Stimulated activated CD8-positive, alpha-beta memory T cell treated with anti-CD3 and anti-CD28 coated beads, Interleukin-7, amount 100 ng/mL, for 1 hour (primary cell): Measurements from ENCODE around the gene KIF20A.
"Not testable (repeated sequence)": the region's sequence is repeated elsewhere in the genome, so short reads cannot be mapped to it uniquely, and the experiment has no call there.

ENCODE experiments used
- DNase-seq, 2 donors: peaks; one replicate each; pipeline ENCODE4 v3.0.0-alpha.2; 2020; ENCODE audit warnings: low read depth in 2 of 2

Gene KIF20A

DNA sequence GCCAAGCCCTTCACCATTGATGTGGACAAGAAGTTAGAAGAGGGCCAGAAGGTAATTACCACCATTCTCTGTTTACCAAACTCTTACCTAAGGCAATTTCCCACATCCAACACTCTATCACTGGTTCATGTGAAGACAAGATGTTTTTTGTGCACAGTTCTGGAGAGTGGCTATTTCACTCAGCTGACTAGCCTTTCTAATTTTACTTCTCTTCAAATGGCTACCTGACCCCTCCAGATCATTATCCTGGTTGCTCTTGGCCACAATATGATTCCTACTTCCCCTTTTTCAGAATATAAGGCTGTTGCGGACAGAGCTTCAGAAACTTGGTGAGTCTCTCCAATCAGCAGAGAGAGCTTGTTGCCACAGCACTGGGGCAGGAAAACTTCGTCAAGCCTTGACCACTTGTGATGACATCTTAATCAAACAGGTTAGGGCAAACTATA is 7.1 kb downstream of the KIF20A start:
- DNase-seq = no peak

DNA sequence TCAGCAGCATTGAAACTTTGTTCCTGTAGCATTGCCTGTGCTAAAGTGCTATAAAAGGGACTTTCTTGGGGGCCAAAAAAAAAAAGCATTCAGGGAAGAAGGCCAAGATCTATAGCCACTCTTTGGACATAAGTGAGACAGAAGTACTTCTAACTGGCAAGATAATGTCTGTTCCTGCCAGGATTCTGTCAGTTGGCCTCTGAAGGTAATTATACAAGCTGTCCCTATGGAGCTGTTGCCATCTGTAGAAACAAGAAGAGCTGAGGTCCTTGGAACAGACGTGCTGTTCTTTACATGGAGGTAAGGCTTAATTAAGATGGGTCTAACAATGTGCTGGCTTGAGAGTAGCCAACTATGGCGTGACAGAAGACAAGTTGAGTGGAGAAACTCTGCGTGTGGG is 9.7 kb downstream of the KIF20A start:
- DNase-seq = no peak

DNA sequence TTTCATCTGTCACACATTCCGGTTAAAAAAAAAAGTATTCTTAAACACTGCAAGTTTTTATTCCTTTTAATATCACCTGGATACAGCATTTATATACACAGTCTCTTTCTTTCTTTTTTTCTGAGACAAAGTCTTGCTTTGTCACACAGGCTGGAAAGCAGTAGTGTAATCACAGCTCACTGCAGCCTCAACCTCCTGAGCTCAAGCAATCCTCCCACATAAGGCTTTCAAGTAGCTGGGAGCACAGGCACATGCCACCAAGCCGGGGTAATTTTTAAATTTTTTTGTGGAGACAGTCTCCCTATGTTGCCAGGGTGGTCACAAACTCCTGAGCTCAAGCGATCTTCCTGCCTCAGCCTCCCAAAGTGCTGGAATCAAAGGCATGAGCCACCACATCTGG is 13.9 kb downstream of the KIF20A start:
- no peak for DNase-seq

DNA sequence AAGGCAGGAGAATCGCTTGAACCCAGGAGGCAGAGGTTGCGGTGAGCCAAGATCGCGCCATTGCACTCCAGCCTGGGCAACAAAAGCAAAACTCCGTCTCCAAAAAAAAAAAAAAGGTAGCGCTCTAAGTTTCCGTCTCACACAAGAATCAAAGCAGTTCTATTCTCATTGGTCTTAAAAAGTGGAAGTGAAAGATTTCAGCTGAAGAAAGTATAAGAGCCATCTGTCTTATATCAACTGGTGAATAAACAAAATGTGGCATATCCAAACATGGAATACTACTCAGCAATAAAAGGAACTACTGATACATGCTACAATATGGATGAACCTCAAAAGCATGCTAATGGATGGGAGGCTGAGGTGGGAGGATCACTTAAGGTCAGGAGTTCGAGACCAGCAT is 14.9 kb downstream of the KIF20A start:
- not testable (repeated sequence) for DNase-seq

DNA sequence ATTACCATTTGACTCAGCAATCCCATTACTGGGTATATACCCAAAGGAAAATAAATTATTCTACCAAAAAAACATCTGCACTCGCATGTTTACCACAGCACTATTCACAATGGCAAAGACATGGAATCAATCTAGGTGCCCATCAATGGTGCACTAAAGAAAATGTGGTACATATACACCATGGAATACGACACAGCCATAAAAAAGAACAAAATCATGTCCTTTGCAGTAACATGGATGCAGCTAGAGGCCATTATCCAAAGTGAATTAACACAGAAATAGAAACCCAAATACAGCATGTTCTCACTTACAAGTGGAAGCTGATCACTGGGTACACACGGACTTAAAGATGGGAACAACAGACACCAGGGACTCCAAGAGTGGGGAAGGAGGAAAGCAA is 32.1 kb downstream of the KIF20A start:
- no peak for DNase-seq

DNA sequence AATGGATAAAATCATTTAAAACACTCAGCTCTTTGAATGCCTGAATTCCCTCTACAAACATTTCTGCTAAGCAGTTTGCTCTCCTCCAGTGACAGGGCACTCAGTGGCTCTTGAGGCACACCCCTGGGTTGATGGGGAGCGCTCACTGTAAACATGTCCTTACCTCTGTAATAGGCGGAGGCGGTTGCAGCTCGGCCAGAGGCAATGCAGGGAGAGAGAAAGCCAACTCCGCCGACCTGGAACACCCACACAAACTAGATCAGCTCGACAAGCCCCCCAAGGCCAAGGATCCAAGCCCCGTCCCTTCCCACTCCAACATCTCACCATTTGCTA is 33.9 kb downstream of the KIF20A start:
- DNase-seq = peak in 1 of 2 donors; percentile 2

DNA sequence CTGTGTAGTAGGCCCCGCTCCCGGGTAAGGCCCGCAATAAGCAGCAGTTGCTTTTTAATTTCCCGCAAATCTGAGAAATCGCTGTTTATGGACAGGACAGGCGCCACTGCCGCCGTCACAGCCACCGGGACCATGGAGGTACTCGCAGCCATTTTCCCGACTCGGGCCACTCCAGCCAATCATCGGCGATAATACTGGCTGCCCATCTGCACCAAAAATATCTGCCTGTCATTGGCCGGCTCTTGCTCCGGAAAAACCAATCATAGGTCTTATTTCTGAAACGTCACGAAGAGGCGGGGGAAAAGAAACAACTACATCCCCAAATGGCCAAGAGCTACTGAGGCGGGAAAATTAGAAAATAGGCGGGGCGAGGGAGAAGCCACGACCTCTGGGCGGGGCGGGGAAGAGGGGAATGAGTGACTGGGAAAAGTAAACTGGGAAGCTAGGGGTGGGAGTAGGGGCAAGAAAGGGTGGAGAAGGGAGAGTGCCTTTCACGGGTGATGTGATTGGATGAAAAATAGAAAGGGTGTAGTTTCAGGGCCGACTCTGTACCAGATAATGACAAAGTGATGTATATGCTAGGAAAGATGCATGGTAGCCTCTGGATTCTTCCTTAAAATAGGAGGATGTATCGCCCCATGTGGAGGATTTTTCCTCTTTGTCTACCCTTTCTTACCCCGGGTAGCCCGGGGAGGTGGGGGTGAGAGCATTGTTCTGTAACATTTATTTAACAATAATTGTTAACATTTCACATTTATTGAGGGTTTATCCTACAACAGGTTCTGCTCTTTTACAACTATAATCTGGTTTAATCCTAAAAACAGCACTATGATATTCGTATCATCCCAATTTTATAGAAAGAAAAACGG is 34.5 kb downstream of the KIF20A start, which contains the start of gene CDC23:
Gene CDC23 (minus strand): TSS at position 163 of the 869 bp plus-strand sequence. CDS start 11 bp downstream, at position 152.
- DNase-seq = peak; percentile 72 to 73

DNA sequence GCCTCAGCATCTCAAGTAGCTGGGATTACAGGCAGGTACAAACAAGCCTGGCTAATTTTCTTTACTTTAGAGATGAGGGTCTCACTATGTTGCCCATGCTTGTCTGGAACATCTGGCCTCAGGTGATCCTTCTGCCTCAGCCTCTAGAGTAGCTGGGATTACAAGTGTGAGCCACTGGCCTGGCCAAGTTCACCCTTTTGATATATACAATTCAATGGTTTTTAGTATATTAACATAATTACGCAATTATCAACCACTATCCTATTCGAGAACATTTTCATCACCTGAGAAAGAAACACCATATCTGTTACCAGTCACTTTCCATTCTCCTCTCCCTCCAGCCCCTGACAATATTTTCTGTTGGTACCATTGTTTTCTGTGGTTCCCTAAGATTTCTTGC is 37.9 kb downstream of the KIF20A start:
- no peak for DNase-seq

DNA sequence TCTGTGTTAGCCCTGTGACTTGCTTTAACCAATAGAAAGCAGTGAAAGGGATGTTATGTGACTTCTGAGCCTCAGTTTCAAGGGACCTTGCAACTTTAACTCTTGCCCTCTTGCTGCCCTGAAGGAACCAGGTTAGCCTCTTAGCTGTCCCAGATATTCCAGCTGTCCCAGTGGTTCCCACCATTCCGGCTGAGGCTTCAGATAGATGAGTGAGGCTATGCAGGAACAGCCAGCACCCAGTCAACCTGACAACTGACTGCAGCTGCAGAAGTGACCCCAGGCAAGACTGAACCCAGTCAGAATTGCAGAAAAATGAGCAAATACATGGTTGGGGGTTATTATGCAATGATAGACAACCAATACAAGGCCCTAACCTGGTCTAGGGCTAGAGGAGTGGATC is 44.6 kb downstream of the KIF20A start:
- DNase-seq = no peak

DNA sequence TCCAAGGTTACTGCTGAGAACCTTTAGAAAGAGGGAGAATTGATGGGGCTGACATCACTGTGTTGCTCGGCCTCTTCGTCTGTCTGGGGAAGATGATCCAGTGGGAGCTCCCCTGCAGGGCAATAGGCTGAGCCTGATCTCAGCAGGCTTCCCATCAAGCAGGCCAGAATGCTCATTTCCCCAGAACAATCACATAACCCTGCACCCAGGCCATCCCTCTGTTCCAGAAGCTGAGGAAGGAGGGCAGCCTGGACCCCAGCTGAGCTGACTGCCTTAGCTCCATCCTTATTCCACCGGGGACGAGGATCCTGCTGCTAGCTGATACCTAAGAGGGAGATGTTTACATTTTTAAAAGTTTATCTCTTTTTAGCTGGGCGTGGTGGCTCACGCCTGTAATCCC is 45.8 kb downstream of the KIF20A start:
- no peak for DNase-seq

DNA sequence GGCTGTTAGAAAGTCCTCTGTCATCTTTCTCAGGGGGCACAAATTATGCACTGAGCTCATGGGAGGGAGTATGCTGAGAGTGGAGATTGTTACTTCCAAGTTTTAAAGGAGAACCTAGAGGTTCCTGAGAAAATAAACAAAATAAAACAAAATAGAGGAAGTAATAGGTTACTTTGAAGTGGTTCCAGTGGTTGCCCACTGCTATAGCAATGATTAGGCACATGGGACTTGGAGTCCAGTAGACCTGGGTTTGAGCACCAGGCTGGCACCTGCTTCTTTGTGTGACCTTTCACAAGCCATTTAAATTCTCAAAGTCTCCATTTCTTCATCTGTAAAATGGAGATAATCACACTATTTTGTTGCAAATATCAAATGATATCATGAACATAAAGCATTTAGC is 48.0 kb downstream of the KIF20A start:
- DNase-seq = no peak

DNA sequence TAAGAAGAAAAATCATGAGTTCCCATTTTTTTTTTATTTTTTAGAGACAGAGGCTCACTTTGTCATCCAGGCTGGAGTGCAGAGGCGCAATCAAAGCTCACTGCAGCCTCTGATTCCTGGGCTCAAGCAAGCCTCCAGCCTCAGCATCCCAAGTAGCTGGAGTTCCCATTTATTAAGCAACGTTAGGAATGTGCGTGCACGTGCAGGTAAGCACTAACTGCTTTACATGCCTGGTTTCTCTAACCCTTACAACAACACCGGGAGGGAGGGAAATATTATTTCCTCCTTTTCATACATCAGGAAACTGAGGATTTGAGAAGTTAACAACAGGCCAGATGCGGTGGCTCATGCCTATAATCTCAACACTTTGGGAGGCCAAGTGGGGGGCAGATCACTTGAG is 50.5 kb downstream of the KIF20A start:
- DNase-seq = no peak

DNA sequence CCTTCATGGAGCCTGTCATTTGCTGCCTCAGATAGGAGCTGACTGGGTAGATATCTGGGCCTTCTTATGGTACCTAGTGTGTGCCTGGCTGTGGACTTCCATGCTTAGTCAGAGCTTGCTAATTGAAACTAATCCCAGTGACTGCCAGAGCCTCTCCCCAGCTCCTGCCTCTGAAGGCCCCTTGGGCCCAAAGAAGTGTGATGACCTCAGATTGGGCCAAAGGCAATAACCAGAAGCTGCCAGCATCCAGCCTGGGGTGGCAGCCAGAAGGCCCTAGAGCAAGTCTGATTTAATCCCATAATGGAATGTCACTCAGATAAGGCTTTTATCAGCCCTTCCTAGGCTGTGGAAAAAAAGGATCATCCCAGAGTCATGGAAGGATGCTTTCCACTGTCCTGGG is 51.3 kb downstream of the KIF20A start:
- DNase-seq = no peak

DNA sequence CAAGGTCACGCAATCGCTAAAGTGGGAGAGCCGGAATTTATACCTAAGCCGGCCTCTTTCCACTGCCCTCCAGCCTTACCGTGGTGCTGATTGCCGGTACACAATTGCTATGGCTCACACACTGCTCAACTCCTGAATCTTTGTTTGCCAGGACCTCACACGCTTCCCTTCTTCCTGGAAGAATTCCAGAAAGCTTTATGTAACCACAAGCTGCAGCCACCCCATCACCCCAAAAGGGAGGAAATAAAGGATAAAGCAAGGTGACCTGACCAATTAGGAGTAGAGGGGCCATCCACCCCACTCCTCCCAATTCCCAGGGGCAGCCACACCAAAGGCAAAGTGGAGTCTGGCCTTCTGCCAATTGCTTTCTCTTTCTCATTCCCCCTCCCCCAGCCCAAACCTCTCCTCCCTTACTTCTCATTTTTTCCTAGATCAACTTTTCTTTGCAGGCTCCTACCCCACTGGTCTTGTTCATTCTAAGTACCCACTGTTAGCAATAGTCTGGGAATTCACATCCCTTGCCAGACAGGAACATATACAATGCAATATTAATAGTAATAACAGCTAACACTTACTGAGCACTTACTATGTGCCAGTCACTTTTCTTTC is 52.2 kb downstream of the KIF20A start:
- DNase-seq = no peak

DNA sequence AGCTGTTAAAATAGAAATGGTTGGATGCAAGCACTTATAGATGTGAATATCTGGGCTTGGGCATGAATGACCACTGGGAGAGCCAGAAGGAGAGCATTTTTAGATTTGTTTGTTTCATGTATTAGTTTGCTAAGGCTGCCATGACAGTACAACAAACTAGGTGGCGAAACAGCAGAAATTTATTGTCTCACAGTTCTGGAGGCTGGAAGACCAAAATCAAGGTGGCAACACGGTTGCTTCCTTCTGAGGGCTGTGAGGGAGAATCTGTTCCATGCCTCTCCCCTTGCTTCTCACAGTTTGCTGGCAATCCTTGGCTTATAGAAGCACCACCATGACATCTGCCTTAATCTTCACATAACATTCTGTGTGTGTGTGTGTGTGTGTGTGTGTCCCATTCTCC is 54.4 kb downstream of the KIF20A start:
- no peak for DNase-seq

DNA sequence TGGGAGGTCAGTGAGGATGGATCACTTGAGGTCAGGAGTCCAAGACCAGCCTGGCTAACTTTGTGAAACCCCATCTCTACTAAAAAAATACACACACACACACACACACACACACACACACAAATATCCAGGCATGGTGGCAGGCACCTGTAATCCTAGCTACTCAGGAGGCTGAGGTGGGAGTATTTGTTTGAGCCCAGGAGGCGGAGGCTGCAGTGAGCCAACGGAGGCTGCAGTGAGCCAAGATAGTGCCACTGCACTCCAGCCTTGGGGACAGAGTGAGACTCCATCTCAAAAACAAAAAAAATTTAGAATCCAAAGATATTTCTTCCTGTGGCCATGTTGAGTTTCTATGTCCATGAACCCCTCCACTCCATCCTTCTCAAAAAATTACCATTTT is 55.7 kb downstream of the KIF20A start:
- no peak for DNase-seq
